ENCODE measurements around the gene TBX1.

DNA sequence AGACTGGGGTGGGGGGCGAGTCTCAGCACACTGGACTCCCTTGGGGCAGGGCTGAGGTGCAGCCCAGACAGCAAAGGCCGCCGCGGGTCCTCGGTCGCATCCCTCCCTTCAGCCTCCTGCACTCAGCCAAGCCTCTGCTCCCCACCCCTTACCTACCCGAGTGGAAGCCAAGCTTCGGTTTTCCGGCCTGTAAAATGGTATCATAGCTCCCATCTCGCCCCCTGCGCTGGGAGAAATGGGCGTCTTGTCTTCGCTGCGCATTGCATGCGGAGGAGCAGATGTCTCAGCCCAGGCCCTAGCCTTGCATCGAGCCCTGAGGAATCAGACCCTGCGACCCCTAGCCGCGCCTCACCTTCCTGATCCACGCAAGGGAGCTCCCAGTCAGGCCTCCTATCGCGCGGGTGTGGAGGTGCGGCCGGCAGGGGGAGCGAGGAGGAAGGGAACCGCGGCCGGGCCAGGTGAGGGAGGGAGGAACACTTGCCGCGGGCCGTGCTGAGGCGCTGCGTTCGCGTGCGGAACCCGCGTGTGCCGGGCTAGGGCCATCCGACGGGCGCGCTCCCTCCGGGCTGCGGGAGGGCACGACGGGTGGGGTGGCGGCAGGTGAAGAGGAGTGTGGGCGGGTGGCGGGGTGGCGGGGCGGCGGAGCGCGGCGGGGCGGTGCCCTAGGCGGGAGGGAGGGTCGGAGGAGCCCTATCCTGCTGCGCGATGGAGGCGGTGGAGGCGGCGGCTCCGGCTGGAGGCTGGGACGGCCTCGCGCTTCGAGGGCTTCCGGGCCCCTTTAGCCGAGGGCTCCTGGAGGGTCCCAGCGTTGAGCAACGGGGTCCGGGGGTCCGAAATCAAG, 4.1 kb upstream of the TBX1 start:
- TF ChIP-seq CTCF (IDR thresholded peaks at IDR 0.05 in 2 of 3, conservative IDR thresholded peaks at IDR 0.05 in 1 of 3; ENCODE audit: borderline replicate concordance in 1 of 3, insufficient read depth in 1 of 3, low read depth in 2 of 3, low read length in 2 of 3): peak; percentile 68 to 78 (median 74)
- TF ChIP-seq POLR2AphosphoS5 (IDR thresholded peaks at IDR 0.05; ENCODE audit: low read depth, low read length): no peak; the same call in 1 of the 2 replicates
- no peak for TF ChIP-seq ZNF274 (IDR thresholded peaks at IDR 0.05; ENCODE audit: low read depth, low read length)
- peak; percentile 83 for TF ChIP-seq RAD21 (IDR thresholded peaks at IDR 0.05; ENCODE audit: low read depth)
- TF ChIP-seq POLR2A (IDR thresholded peaks at IDR 0.05; ENCODE audit: borderline replicate concordance, extremely low read depth, insufficient read depth, insufficient read length): no peak
- TF ChIP-seq JUND (IDR thresholded peaks at IDR 0.05): no peak
- TF ChIP-seq EGR1 (IDR thresholded peaks at IDR 0.05; ENCODE audit: low read depth): no peak
- TF ChIP-seq EZH2phosphoT487 (IDR thresholded peaks at IDR 0.05; ENCODE audit: borderline replicate concordance): no peak
- TF ChIP-seq ZBTB33 (IDR thresholded peaks at IDR 0.05; ENCODE audit: extremely low read depth, insufficient replicate concordance, low read length): no peak
- no peak for TF ChIP-seq EZH2 (IDR thresholded peaks at IDR 0.05)

All from HCT116 (cell line).